K562 (cell line): ENCODE measurements around the gene RETN. TPM values are rescaled to one million over a fixed set of nuclear protein-coding genes. Genes with fewer than 3 reads are reported as not detected.

Experiments used
- ELF4 ChIP-seq: fragments of 450-650 bp; formaldehyde crosslinking; IDR thresholded peaks from 2 replicates; pipeline ENCODE4 v1.4.0; 2022; ENCODE audit warnings: missing genetic modification characterization
- FOXA3 ChIP-seq, 2 experiments: fragments of 450-650 bp in 1 of 2; sonication (generic) in 1 of 2; formaldehyde crosslinking; IDR thresholded peaks in 1 of 2; conservative IDR thresholded peaks in 1 of 2; 2 replicates each; pipeline versions ENCODE4 v1.4.0 to v1.8.0; 2020 to 2022; ENCODE audit warnings: mild to moderate bottlenecking in 2 of 2, missing genetic modification reagents in 1 of 2
- MAFK ChIP-seq: IDR thresholded peaks from 2 replicates; pipeline ENCODE4 v1.6.1; 2011; ENCODE audit warnings: low read length, improper control_type of control experiment
- MBD2 ChIP-seq: sonication (generic); IDR thresholded peaks from 2 replicates; pipeline ENCODE4 v1.6.1; 2016; ENCODE audit warnings: low read depth, borderline replicate concordance
- MYNN ChIP-seq, 2 experiments: sonication (generic); formaldehyde crosslinking in 1 of 2; IDR thresholded peaks; 2 replicates each; pipeline versions ENCODE4 v1.5.0 to v1.6.1; 2016 to 2020; ENCODE audit warnings: antibody characterized with exemption in 1 of 2, missing genetic modification reagents in 1 of 2
- NFE2L1 ChIP-seq: fragments of 450-650 bp; IDR thresholded peaks from 2 replicates; pipeline ENCODE4 v1.6.1; 2016; ENCODE audit warnings: missing genetic modification characterization, low read depth, mild to moderate bottlenecking, missing compliant biosample characterization, moderate library complexity, borderline replicate concordance
- PRPF4 ChIP-seq: fragments of 200-400 bp; formaldehyde crosslinking; IDR thresholded peaks from one replicate; pipeline ENCODE4 v1.6.1; 2017; ENCODE audit warnings: low read length, low read depth, mild to moderate bottlenecking; ENCODE audit not compliant: insufficient read depth, poor library complexity, severe bottlenecking
- SLC30A9 ChIP-seq: fragments of 250-450 bp; sonication (Bioruptor Pico); IDR thresholded peaks from 2 replicates; pipeline ENCODE4 v1.8.0; 2022; ENCODE audit warnings: mild to moderate bottlenecking, moderate library complexity
- SNRNP70 ChIP-seq: fragments of 200-400 bp; formaldehyde crosslinking; optimal IDR thresholded peaks from 2 replicates; pipeline ENCODE3; 2017; ENCODE audit warnings: low read depth, low read length
- SP1 ChIP-seq: sonication (generic); formaldehyde crosslinking; IDR thresholded peaks from 2 replicates; pipeline ENCODE4 v1.8.1; 2022; ENCODE audit warnings: mild to moderate bottlenecking, missing genetic modification reagents
- TAF9B ChIP-seq: fragments of 450-650 bp; IDR thresholded peaks from 2 replicates; pipeline ENCODE4 v1.6.1; 2018; ENCODE audit warnings: mild to moderate bottlenecking; ENCODE audit not compliant: partially characterized antibody
- TFAM ChIP-seq: fragments of 250-450 bp; sonication (Bioruptor Pico); conservative IDR thresholded peaks from 2 replicates; pipeline ENCODE4 v1.5.0; 2021; ENCODE audit warnings: mild to moderate bottlenecking, moderate library complexity
- ZNF551 ChIP-seq: fragments of 250-450 bp; sonication (Bioruptor Pico); IDR thresholded peaks from 2 replicates; pipeline ENCODE4 v1.5.0; 2021; ENCODE audit warnings: mild to moderate bottlenecking, moderate library complexity
- polyA plus RNA-seq, 8 experiments: library from polyadenylated mRNA; depleted of rRNA in 4 of 8; stranded (reverse) in 5 of 8; unstranded in 3 of 8; fragments of >200 nt; fragmentation: Nextera tagmentation in 2 of 8; fragmentation: Illumina TruSeq in 1 of 8; extraction: Ambion mirVana in 2 of 8; extraction: Trizol in 1 of 8; gene quantifications; 2 replicates each; pipeline versions ENCODE4 v1.2.1 to v1.2.3, GENCODE V29; 2011 to 2014; ENCODE audit warnings: inconsistent platforms in 1 of 8, missing spikeins in 1 of 8
- total RNA-seq, 7 experiments: library from RNA; depleted of rRNA in 6 of 7; stranded (reverse); fragments of >200 nt in 6 of 7; fragmentation: Illumina TruSeq in 2 of 7; extraction: Trizol in 2 of 7; gene quantifications; 2 replicates each; pipeline versions ENCODE4 v1.2.1 to v1.2.3, GENCODE V29; 2011 to 2021; ENCODE audit warnings: low replicate concordance in 1 of 7
- TF ChIP-seq, protein P1 (sequence below): conservative IDR thresholded peaks from 2 replicates; pipeline ENCODE4 v1.6.1; 2011; ENCODE audit warnings: low read depth, mild to moderate bottlenecking, low read length; ENCODE audit not compliant: control insufficient read depth
- TF ChIP-seq, protein P2 (sequence below): fragments of 250-450 bp; sonication (Bioruptor Pico); IDR thresholded peaks from 2 replicates; pipeline ENCODE4 v1.9.0; 2021; ENCODE audit warnings: mild to moderate bottlenecking, inconsistent platforms

RETN gene
- total and polyA plus RNA-seq, 9 of the 15 experiments (the other 6 are each of a cell fraction or from before 2014, with no cell fraction given): not detected

DNA sequence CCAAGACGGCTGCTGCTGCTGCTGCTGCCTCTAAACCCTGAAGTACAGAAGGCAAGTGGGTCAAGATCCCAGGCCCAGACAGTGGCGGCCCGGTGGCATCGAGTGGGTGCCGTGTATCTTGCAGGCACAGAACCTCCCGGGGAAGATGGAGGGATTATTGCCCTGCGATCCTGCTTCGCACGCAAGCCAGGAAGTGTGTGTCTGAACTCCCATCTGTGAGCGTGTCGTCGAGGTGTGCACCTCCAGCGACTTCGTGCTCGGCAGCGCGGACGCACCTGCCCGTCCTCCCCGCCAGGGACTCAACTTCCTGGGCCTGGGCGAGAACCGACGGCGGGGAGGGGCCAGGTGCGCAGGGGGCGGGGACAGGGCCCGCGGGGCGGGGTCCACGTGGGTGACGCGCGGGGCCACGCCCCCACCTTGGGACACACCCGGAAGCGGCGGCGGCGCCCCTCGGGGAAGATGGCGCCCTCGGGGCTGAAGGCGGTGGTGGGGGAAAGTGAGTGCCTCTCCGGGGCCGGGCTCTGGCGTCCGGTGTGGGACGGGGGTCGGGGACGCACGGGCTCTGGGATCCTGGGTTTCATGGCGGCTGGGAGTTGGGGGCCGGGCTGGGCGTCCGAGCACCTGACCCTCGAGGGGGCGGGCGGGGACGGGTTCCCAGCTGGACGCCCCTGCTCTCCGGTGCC, 32.0 kb upstream of the RETN start, which contains the start of gene STXBP2 (continued):
- TF ChIP-seq, protein P1, sequence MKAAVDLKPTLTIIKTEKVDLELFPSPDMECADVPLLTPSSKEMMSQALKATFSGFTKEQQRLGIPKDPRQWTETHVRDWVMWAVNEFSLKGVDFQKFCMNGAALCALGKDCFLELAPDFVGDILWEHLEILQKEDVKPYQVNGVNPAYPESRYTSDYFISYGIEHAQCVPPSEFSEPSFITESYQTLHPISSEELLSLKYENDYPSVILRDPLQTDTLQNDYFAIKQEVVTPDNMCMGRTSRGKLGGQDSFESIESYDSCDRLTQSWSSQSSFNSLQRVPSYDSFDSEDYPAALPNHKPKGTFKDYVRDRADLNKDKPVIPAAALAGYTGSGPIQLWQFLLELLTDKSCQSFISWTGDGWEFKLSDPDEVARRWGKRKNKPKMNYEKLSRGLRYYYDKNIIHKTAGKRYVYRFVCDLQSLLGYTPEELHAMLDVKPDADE: no peak; the same call in 1 of the 2 replicates
- TF ChIP-seq SP1 (CRISPR knock-in tag): peak; percentile 78
- TF ChIP-seq MAFK: no peak
- TF ChIP-seq FOXA3 (CRISPR knock-in tag; conservative IDR thresholded peaks at IDR 0.05 in 1 of 2, IDR thresholded peaks at IDR 0.05 in 1 of 2): no peak
- no peak; the same call in 1 of the 2 replicates for TF ChIP-seq MBD2
- no peak for TF ChIP-seq ELF4 (CRISPR knock-in tag)
- no peak for TF ChIP-seq PRPF4
- no peak for TF ChIP-seq MYNN (IDR thresholded peaks at IDR 0.05)
- no peak for TF ChIP-seq MYNN (CRISPR knock-in tag; IDR thresholded peaks at IDR 0.05)
- TF ChIP-seq, protein P2, sequence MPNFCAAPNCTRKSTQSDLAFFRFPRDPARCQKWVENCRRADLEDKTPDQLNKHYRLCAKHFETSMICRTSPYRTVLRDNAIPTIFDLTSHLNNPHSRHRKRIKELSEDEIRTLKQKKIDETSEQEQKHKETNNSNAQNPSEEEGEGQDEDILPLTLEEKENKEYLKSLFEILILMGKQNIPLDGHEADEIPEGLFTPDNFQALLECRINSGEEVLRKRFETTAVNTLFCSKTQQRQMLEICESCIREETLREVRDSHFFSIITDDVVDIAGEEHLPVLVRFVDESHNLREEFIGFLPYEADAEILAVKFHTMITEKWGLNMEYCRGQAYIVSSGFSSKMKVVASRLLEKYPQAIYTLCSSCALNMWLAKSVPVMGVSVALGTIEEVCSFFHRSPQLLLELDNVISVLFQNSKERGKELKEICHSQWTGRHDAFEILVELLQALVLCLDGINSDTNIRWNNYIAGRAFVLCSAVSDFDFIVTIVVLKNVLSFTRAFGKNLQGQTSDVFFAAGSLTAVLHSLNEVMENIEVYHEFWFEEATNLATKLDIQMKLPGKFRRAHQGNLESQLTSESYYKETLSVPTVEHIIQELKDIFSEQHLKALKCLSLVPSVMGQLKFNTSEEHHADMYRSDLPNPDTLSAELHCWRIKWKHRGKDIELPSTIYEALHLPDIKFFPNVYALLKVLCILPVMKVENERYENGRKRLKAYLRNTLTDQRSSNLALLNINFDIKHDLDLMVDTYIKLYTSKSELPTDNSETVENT (CRISPR knock-in tag): no peak
- TF ChIP-seq ZNF551 (CRISPR knock-in tag): no peak
- peak; percentile 62 for TF ChIP-seq TAF9B
- no peak for TF ChIP-seq SLC30A9 (CRISPR knock-in tag)
- TF ChIP-seq NFE2L1 (tag): no peak
- TF ChIP-seq SNRNP70: no peak
- no peak for TF ChIP-seq TFAM (CRISPR knock-in tag)
- TF ChIP-seq, all 486 proteins: peak for 83
